ENCODE data around the gene NGDN.
"Not testable (repeated sequence)": the region's sequence is repeated elsewhere in the genome, so short reads cannot be mapped to it uniquely, and the experiment has no call there.

The NGDN gene

DNA sequence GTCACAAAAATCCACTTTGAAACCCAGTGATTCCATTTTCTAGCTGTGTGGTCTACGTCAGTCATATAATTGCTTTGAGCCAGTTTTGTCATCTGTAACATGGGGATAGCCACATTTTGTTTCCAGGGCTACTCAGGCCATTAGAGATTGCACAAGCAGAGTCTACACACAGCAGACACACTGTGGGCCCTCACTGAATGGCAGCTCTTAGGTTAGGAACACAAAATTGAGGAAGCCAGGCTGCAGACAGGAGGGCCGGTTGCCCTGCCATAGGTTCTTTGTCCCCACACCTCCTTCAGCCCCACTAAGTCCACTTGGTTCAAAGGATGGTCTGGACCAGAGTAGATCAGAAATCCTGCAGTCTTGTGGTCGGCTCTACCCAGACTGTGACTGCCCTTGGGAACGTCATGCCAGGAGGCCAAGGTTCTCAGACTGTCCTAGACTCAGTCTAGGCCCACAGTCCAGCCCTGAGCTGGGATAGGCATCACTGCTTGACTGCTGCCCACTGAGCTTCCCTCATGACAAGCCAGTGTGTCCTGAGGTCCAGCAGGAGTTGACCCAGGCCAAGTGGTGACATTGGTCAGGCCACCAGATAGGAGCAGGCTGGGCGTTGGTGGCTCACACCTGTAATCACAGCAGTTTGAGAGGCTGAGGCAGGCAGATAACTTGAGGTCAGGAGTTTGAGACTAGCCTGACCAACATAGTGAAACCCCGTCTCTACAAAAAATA, 30.2 kb upstream of the NGDN start:
- no peak for DNase-seq

GRCh38 chr14:23441076-23441475, 28.4 kb upstream of the NGDN start:
- DNase-seq, result no peak

- DNase-seq, result no peak
Observed at GRCh38 chr14:23442721-23443356, 26.7 kb upstream of the NGDN start.

GRCh38 chr14:23443411-23443812, 26.1 kb upstream of the NGDN start:
- DNase-seq, result no peak

GRCh38 chr14:23443881-23444280, 25.6 kb upstream of the NGDN start:
- DNase-seq, result no peak

- DNase-seq, result no peak
Observed at GRCh38 chr14:23444314-23444713, 25.2 kb upstream of the NGDN start.

GRCh38 chr14:23445773-23446172, 23.7 kb upstream of the NGDN start:
- DNase-seq, result no peak

GRCh38 chr14:23446291-23446851, 23.1 kb upstream of the NGDN start:
- no peak for DNase-seq

GRCh38 chr14:23447361-23448350, 21.8 kb upstream of the NGDN start:
- DNase-seq, result no peak

GRCh38 chr14:23449314-23449713, 20.2 kb upstream of the NGDN start:
- DNase-seq, result no peak

GRCh38 chr14:23450379-23450778, 19.1 kb upstream of the NGDN start:
- DNase-seq, result no peak

DNA sequence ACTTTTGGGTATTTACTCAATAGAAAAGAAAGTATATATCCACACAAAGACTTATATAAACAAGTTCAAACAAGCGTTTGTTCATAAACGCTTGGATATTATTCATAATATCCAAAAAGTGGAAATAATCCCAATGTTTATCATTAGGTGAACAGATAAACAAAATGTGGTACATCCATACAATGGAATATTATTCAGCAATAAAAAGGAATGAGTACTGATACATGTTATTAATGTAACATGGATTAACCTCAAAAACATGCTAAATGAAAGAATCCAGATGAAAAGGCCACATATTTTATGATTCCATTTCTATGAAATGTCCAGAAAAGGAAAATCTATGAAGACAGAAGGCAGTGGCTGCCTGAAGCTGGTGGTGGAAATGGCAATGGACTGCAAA, 17.3 kb upstream of the NGDN start:
- no peak for DNase-seq

GRCh38 chr14:23454445-23454856, 15.1 kb upstream of the NGDN start:
- peak; percentile 49 for DNase-seq

DNA sequence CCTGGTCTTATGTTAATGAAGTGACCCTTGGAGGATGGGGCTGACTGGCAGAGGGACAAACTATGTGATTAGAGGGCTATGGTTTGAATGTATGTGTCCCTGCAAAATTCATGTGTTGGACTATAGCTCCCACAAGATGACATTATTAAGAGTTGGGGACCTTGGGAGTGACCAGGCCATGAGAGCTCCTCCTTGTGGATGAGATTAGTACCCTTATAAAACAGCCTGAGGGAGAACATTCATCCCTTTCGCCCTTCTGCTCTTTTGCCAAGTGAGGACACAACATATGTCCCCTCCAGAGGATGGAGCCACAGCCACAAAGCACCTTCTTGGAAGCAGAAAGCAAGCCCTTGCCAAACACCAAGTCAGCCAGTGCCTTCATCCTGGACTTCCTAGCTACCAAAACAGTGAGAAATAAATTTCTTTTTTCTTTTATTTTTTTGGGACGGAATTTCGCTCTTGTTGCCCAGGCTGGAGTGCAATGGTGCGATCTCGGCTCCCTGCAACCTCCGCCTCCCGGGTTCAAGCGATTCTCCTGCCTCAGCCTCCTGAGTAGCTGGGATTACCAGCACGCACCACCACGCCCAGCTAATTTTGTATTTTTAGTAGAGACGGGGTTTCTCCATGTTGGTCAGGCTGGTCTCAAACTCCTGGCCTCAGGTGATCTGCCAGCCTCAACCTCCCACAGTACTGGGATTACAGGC, 12.5 kb upstream of the NGDN start:
- DNase-seq, result not testable (repeated sequence)

DNA sequence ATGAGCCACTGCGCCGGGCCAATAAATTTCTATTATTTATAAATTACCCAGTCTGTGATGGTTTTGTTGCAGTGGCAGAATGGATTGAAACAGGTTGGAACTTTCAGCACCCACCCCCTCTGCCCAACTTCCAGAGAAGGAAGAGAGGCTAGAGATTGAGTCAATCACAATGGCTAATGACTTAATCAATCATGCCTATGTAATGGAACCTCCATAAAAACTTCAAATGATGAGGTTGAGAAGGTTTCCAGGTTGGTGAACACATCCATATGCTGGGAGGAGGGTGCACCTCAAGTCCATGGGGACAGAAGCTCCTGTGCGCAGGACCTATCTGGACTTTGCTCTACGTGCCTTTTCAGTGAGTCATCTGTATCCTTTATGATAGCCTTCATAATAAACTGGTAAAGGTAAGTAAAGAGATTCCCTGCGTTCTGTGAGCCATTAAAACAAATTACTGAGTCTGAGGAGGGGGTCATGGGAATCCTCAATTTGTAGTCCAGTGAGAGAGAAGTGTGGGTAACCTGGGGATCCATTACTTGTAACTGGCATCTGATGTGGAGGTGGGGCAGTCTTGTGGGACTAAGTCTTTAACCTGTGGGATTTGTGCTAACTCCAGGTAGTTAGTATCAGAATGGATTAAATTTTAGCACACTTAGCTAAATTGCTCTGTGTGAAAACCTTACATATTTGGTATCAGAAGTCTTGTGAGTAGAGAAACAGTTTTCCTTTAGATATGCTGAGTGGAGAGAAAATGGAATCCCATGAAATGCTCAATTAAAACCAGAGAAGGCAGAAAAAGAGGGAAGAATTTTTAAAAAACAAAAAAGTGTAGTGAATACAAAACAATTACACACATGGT, 11.7 kb upstream of the NGDN start:
- DNase-seq, result no peak

GRCh38 chr14:23460960-23461359, 8.5 kb upstream of the NGDN start:
- no peak for DNase-seq

DNA sequence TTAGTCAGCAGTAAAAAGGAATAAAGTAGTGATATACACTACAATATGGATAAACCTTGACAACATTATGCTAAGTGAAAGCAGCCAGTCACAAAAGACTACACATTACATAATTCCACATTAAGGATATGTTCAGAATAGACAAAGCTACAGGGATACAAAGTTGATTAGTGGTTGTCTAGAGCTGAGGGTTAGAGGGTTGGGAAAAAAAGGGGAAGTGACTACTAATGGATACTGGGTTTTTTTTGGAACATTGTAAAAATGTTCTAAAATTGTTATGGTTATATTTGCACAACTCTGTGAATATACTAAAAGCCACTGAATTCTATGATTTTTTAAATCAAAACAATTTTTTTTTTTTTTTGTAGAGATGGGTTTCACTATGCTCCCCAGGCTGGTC, 4.8 kb upstream of the NGDN start:
- DNase-seq, result no peak

GRCh38 chr14:23465261-23465660, 4.2 kb upstream of the NGDN start:
- no peak for DNase-seq

- DNase-seq, result no peak
Observed at GRCh38 chr14:23468704-23469126, 788 bp upstream of the NGDN start.

DNA sequence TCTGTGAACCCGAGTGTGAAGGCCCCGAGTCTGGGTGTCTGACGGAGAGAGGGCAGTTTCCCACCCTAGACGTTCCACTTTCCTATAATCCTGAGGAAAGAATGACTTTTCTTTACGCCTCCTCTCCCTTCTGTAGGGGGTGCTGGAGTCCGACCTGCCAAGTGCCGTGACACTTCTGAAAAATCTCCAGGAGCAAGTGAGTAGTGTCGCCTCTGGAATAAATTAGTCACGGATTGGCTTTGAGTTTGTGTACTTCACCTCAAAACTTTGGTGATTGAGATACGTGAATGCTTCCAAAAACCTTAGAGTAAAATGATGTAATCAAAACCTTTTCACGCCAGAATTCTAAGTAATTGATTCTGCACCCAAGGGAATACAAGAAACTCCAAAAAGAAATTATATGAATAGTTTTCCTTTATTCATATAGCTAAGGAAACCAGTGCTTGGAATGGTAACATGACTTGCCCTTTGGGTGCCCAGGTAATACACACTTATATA, 452 bp downstream of the NGDN start:
- no peak for DNase-seq

DNA sequence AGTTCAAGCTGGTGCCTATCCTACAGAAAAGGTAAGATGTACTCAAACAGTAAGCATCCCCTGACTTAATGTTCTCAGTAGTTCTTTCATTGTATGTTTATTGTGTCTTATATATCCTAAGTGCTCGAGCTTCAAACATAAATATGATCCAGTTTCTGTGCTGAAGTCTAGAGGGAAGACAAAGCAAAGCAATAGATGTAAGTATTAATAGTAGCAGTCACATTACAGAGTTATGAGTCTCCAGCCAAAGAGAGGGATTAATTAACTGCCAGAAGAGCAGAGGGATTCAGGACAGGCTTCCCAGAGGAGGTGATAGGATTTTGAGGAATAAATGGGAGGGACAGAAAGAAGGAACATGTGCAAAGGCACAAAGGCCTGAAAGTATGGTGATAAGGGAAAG, 1.4 kb downstream of the NGDN start:
- no peak for DNase-seq

All from NCI-H69 (cell line).